Activated CD8-positive, alpha-beta memory T cell treated with anti-CD3 and anti-CD28 coated beads for 24 hours (primary cell): Measurements from ENCODE around the gene NPIPA5.
"Not testable (repeated sequence)": the region's sequence is repeated elsewhere in the genome, so short reads cannot be mapped to it uniquely, and the experiment has no call there.

ENCODE experiments used
- DNase-seq: peaks from one replicate; pipeline ENCODE4 v3.0.0-alpha.2; 2020

Gene NPIPA5

GRCh38 chr16:15388060-15388459 is 10.0 kb upstream of the NPIPA5 start:
- not testable (repeated sequence) for DNase-seq

GRCh38 chr16:15382810-15383209 is 4.7 kb upstream of the NPIPA5 start:
- DNase-seq: not testable (repeated sequence)

GRCh38 chr16:15357495-15357894 is 20.6 kb downstream of the NPIPA5 start:
- DNase-seq: not testable (repeated sequence)

- DNase-seq: not testable (repeated sequence)
These were observed 23.2 kb downstream of the NPIPA5 start for GRCh38 chr16:15354846-15355245.

- not testable (repeated sequence) for DNase-seq
These were observed 25.2 kb downstream of the NPIPA5 start for GRCh38 chr16:15352852-15353251.

- DNase-seq: not testable (repeated sequence)
These were observed 26.3 kb downstream of the NPIPA5 start for GRCh38 chr16:15351745-15352144.

- DNase-seq: not testable (repeated sequence)
These were observed 26.8 kb downstream of the NPIPA5 start for GRCh38 chr16:15351251-15351650.

GRCh38 chr16:15348721-15349120 is 29.4 kb downstream of the NPIPA5 start:
- not testable (repeated sequence) for DNase-seq

GRCh38 chr16:15342337-15342736 is 35.8 kb downstream of the NPIPA5 start:
- not testable (repeated sequence) for DNase-seq

- not testable (repeated sequence) for DNase-seq
These were observed 39.1 kb downstream of the NPIPA5 start for GRCh38 chr16:15338986-15339385.

GRCh38 chr16:15337974-15338605 is 40.0 kb downstream of the NPIPA5 start:
- not testable (repeated sequence) for DNase-seq

- not testable (repeated sequence) for DNase-seq
These were observed 42.5 kb downstream of the NPIPA5 start for GRCh38 chr16:15335609-15336008.

- DNase-seq: not testable (repeated sequence)
These were observed 44.1 kb downstream of the NPIPA5 start for GRCh38 chr16:15333969-15334368.

- DNase-seq: not testable (repeated sequence)
These were observed 47.1 kb downstream of the NPIPA5 start for GRCh38 chr16:15330978-15331377.

GRCh38 chr16:15324954-15325353 is 53.1 kb downstream of the NPIPA5 start:
- not testable (repeated sequence) for DNase-seq

GRCh38 chr16:15323373-15323772 is 54.7 kb downstream of the NPIPA5 start:
- DNase-seq: not testable (repeated sequence)

GRCh38 chr16:15321221-15321620 is 56.9 kb downstream of the NPIPA5 start:
- not testable (repeated sequence) for DNase-seq

- DNase-seq: not testable (repeated sequence)
These were observed 63.5 kb downstream of the NPIPA5 start for GRCh38 chr16:15314562-15314961.
